ENCODE data around the gene GPR176.

The GPR176 gene

GRCh38 chr15:39888809-39889208 is 31.3 kb downstream of the GPR176 start:
- no peak for DNase-seq

- DNase-seq = no peak
These were observed 31.8 kb downstream of the GPR176 start for GRCh38 chr15:39888243-39888642.

GRCh38 chr15:39887832-39888231 is 32.2 kb downstream of the GPR176 start:
- no peak for DNase-seq

GRCh38 chr15:39887211-39887610 is 32.9 kb downstream of the GPR176 start:
- no peak for DNase-seq

GRCh38 chr15:39886418-39886817 is 33.6 kb downstream of the GPR176 start:
- no peak for DNase-seq

- no peak for DNase-seq
These were observed 34.8 kb downstream of the GPR176 start for GRCh38 chr15:39885099-39885777.

- DNase-seq = no peak
These were observed 35.7 kb downstream of the GPR176 start for GRCh38 chr15:39884351-39884750.

GRCh38 chr15:39882602-39883001 is 37.5 kb downstream of the GPR176 start:
- no peak for DNase-seq

- no peak for DNase-seq
These were observed 38.3 kb downstream of the GPR176 start for GRCh38 chr15:39881790-39882189.

- peak; percentile 18 for DNase-seq
These were observed 39.2 kb downstream of the GPR176 start for GRCh38 chr15:39880718-39881387.

- no peak for DNase-seq
These were observed 41.7 kb downstream of the GPR176 start for GRCh38 chr15:39878406-39878785.

- peak; percentile 72 for DNase-seq
These were observed 45.0 kb downstream of the GPR176 start for GRCh38 chr15:39874890-39875549.

- DNase-seq = no peak
These were observed 46.1 kb downstream of the GPR176 start for GRCh38 chr15:39873978-39874377.

GRCh38 chr15:39870537-39870936 is 49.5 kb downstream of the GPR176 start:
- no peak for DNase-seq

- no peak for DNase-seq
These were observed 50.1 kb downstream of the GPR176 start for GRCh38 chr15:39869858-39870515.

- DNase-seq = peak; percentile 92
These were observed 50.8 kb downstream of the GPR176 start for GRCh38 chr15:39869254-39869653.

GRCh38 chr15:39868396-39868795 is 51.7 kb downstream of the GPR176 start:
- DNase-seq = no peak

- no peak for DNase-seq
These were observed 56.0 kb downstream of the GPR176 start for GRCh38 chr15:39864116-39864515.

- no peak for DNase-seq
These were observed 59.2 kb downstream of the GPR176 start for GRCh38 chr15:39860871-39861270.

- no peak for DNase-seq
These were observed 59.9 kb downstream of the GPR176 start for GRCh38 chr15:39860200-39860599.

- no peak for DNase-seq
These were observed 60.4 kb downstream of the GPR176 start for GRCh38 chr15:39859636-39860035.

- no peak for DNase-seq
These were observed 62.9 kb downstream of the GPR176 start for GRCh38 chr15:39857132-39857531.

- DNase-seq = no peak
These were observed 63.7 kb downstream of the GPR176 start for GRCh38 chr15:39856357-39856756.

GRCh38 chr15:39855400-39855799 is 64.7 kb downstream of the GPR176 start:
- no peak for DNase-seq

Measured in NCI-H2171 treated with DMSO at 0.1 percent for 48 hours (cell line).